HFFc6 (cell line): Measurements from ENCODE around the gene SEC11C. TPM values are rescaled to one million over a fixed set of nuclear protein-coding genes. Genes with fewer than 3 reads are reported as not detected.

Experiments used
- DNase-seq: peaks from one replicate; pipeline ENCODE4 v3.0.0-alpha.2; 2018
- H3K27ac Mint-ChIP-seq: 2 replicates; pipeline ENCODE4 v1.8.0; 2020; ENCODE audit warnings: mild to moderate bottlenecking, mixed read lengths
- H3K27me3 Mint-ChIP-seq: 2 replicates; pipeline ENCODE4 v1.8.0; 2021; ENCODE audit warnings: mild to moderate bottlenecking, moderate library complexity, mixed read lengths; ENCODE audit not compliant: insufficient read depth
- H3K36me3 Mint-ChIP-seq: 2 replicates; pipeline ENCODE4 v1.8.0; 2021; ENCODE audit warnings: low read depth, mixed read lengths
- H3K4me1 Mint-ChIP-seq: 2 replicates; pipeline ENCODE4 v1.8.0; 2020; ENCODE audit warnings: low read depth, mixed read lengths
- H3K4me3 Mint-ChIP-seq: 2 replicates; pipeline ENCODE4 v1.8.0; 2020; ENCODE audit warnings: mild to moderate bottlenecking, moderate library complexity, mixed read lengths
- H3K9me3 Mint-ChIP-seq: 2 replicates; pipeline ENCODE4 v1.8.0; 2020; ENCODE audit warnings: mild to moderate bottlenecking, mixed read lengths
- CTCF ChIP-seq: fragments of 200-600 bp; sonication (generic); IDR thresholded peaks from 2 replicates; pipeline ENCODE4 v1.5.0; 2021; ENCODE audit warnings: antibody characterized with exemption, mild to moderate bottlenecking
- total RNA-seq, 6 experiments: library from RNA; stranded (reverse); fragmentation: NEBNext Ultra II Directional; extraction: Animal tissue kit (Norgen Biotek cat#: 25700); gene quantifications; 2 replicates in 1 of 6; 3 replicates in 5 of 6; pipeline ENCODE4 v1.2.3, GENCODE V29; 2021

The SEC11C gene
- total RNA-seq, 6 experiments from 2014 or later = 39.5 to 59.8 (median 50.8) TPM

DNA sequence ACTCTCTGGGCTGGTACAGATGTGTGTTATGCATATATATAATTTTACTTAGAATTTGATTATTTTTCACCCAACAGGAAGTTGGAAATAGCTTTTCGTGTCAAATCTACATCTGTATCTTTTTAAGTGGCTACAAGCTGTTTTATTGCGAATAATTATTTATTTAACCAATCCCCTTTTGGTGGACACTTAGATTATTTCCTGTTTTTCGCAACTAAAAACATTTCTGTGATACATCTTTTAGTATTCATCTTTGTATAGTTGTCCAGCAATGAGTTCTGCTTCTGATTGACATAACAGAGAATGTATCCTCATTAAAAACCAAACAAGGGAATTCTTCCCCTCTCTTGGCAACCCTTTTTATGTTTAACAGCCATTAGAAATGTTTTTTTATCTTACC lies 16.6 kb downstream of the SEC11C start:
- peaks cover 17% of the 10 kb centered on the region for H3K4me1 Mint-ChIP-seq
- no peaks in the 10 kb centered on the region for H3K9me3 Mint-ChIP-seq
- H3K36me3 Mint-ChIP-seq = peaks cover 18% of the 10 kb centered on the region
- no peak overlapping the region for H3K4me3 Mint-ChIP-seq
- peak overlapping the region; percentile 51; the same call in 1 of the 2 replicates for H3K27ac Mint-ChIP-seq
- no peak for TF ChIP-seq CTCF
- no peak for DNase-seq
- H3K27me3 Mint-ChIP-seq = no peaks in the 10 kb centered on the region

DNA sequence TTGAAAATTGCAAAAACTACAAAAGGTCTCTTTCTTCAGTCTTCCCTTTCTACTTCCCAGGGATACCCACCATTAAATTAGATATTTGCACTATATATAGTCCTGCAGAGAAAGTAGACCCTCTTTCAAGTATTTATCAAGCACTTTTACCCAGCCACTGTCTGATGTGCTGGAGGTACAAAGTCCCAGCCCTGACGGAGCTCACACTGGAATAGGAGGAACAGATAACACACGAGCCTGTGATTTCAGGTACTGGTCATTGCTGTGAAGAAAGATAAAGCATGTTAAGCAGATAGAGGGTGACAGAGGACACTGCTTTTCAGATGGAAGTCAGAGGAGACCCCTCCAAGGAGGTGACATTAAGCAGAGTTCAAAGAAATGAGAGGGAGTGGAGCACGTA lies 19.6 kb downstream of the SEC11C start:
- no peak for DNase-seq
- Mint-ChIP-seq H3K36me3 (peaks cover 12% of the 10 kb centered on the region), H3K27me3 (no peaks in the 10 kb centered on the region), H3K27ac (no peak overlapping the region), H3K4me1 (peaks cover 16% of the 10 kb centered on the region), H3K9me3 (no peaks in the 10 kb centered on the region), H3K4me3 (no peak overlapping the region)
- no peak for TF ChIP-seq CTCF

GRCh38 chr18:59159986-59160385 lies 20.3 kb downstream of the SEC11C start:
- DNase-seq = no peak
- Mint-ChIP-seq H3K36me3 (peaks cover 12% of the 10 kb centered on the region), H3K4me1 (peaks cover 9% of the 10 kb centered on the region), H3K27ac (no peak overlapping the region), H3K9me3 (no peaks in the 10 kb centered on the region), H3K27me3 (no peaks in the 10 kb centered on the region), H3K4me3 (no peak overlapping the region)
- no peak for TF ChIP-seq CTCF

DNA sequence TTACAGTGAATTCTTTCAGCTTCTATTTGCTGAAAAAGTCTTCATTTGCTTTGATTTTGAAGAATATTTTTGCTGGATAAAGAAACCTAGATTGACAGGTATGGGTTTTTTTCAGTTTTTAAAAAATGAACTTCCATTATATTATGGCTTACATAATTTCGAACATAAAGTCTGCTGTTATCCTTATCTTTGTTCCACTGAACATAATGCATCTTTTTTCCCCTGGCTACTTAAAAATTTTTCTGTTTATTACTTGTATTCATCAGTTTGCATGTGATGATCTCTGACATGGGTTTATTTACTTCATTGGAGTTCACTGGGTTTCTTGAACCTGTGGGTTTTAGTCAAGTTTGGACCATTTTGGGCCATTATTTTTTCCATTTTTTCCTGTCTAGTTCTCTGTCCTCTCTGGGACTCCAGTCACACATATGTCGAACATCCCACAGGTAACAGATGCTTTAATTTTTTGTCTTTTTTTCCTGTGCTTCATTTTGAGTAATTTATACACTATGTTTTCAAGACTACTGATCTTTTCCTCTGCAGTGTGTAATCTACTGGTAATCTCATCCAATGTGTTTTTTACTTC lies 33.1 kb downstream of the SEC11C start:
- Mint-ChIP-seq H3K4me3 (no peak overlapping the region), H3K36me3 (peaks cover 48% of the 10 kb centered on the region), H3K9me3 (peaks cover 50% of the 10 kb centered on the region), H3K27me3 (peaks cover 21% of the 10 kb centered on the region), H3K4me1 (no peaks in the 10 kb centered on the region), H3K27ac (no peak overlapping the region)
- no peak for DNase-seq
- no peak for TF ChIP-seq CTCF

GRCh38 chr18:59177485-59177884 lies 37.8 kb downstream of the SEC11C start:
- DNase-seq = no peak
- TF ChIP-seq CTCF = no peak
- Mint-ChIP-seq H3K36me3 (peaks cover 27% of the 10 kb centered on the region), H3K4me3 (no peak overlapping the region), H3K9me3 (peaks cover 27% of the 10 kb centered on the region), H3K27ac (no peak overlapping the region), H3K27me3 (peaks cover 7% of the 10 kb centered on the region), H3K4me1 (peaks cover 17% of the 10 kb centered on the region)
